ENCODE data around the gene WDR45B.

DNA sequence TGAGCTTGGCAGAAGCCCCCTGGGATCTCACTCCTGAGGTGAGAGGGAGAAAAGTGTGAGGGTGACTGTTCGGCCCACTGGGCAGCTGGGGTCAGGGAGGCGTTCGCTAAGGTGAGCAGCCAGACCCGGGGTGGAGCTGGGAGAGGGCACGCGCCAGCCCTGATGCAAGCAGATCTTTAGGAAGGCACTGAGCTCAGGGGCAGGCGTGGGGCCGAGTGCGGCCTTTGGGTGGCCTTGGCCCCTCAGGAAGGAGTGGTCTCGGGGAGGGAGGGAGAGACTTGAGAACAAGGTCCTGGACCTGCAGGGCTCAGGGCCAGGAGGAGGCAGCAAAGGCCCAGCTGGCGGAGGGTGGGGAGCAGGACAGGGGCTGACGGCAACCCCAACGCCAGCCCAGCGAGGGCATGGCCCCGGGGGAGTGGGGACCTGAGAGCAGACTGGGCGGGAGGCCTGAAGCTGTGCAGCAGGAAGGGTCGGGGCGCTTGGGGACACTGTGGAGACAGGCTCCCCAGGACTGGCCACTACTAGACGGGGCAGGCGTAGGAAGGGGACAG is 14.5 kb upstream of the WDR45B start:
- no peak for TF ChIP-seq CTCF (IDR thresholded peaks at IDR 0.05)
- no peak for TF ChIP-seq POLR2AphosphoS5 (IDR thresholded peaks at IDR 0.05)

All from breast epithelium (tissue), 3 donors.